ENCODE results near the gene MYOF.

- TF ChIP-seq CTCF (conservative IDR thresholded peaks at IDR 0.05) (no peak), ZFX (IDR thresholded peaks at IDR 0.05) (no peak)
Observed at GRCh38 chr10:93281367-93281720, 200.8 kb downstream of the MYOF start.

Data from C4-2B (cell line).